WI38 (cell line): Measurements from ENCODE around the gene PCDHB10.

Experiments used
- H3K4me3 ChIP-seq: 2 replicates; pipeline ENCODE4 v1.5.1; 2011; ENCODE audit warnings: low read depth, mild to moderate bottlenecking, control low read depth, low read length
- CTCF ChIP-seq: IDR thresholded peaks from 2 replicates; pipeline ENCODE4 v1.5.1; 2012; ENCODE audit warnings: low read depth, mild to moderate bottlenecking, control low read depth, low read length

Gene PCDHB10

GRCh38 chr5:141241496-141241895 is 49.3 kb downstream of the PCDHB10 start:
- no peak for TF ChIP-seq CTCF
- no peak overlapping the region for H3K4me3 ChIP-seq
